ENCODE results near the gene M1AP. TPM values are rescaled to one million over a fixed set of nuclear protein-coding genes. Genes with fewer than 3 reads are reported as not detected.

The M1AP gene
- total RNA-seq, 1 experiment from 2014 or later = not detected

DNA sequence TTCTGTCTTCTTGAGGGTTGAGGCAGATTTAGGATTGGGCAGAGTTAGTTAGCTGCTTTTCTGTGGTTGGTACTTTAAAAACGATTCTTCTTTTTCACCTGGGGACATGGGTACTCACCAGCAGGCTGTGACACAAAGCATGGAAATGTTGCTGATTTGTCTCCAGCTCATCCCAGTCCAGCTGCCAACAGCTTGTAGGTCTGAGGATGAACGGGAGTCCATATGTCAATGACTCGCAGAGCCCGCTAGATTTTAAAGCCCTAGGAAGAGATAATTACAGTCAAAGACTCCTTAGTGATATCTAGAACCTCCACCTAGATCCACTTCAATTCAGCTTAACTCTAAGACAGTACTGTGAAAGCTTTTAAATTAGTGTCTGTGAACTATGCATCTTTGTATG lies 72.8 kb downstream of the M1AP start:
- ChIA-PET CTCF (interaction anchor here (1.2 kb wide), 1 partner anchor 36 kb away, joined by 3 read pairs; no protein-coding TSS in a partner anchor), POLR2A (no interaction called here)
- DNase-seq = no peak
- Mint-ChIP-seq H3K4me3 (ENCODE audit: unreplicated experiment) (no peak overlapping the region), H3K4me1 (ENCODE audit: low read depth, unreplicated experiment) (no peaks in the 10 kb centered on the region), H3K9me3 (ENCODE audit: unreplicated experiment) (no peaks in the 10 kb centered on the region), H3K36me3 (ENCODE audit: insufficient read depth, unreplicated experiment) (no peaks in the 10 kb centered on the region), H3K27ac (ENCODE audit: unreplicated experiment) (no peak overlapping the region), H3K27me3 (ENCODE audit: insufficient read depth, unreplicated experiment) (peaks cover 2% of the 10 kb centered on the region)
- Histone ChIP-seq H3K36me3 (ENCODE audit: control insufficient read depth, insufficient read depth, low read length) (no peaks in the 10 kb centered on the region), H3K4me1 (no peaks in the 10 kb centered on the region), H3K9me3 (no peaks in the 10 kb centered on the region), H3K4me3 (ENCODE audit: low read depth, low read length) (no peak overlapping the region), H3K27me3 (replicated peaks; ENCODE audit: control insufficient read depth, insufficient read depth, low read length) (no peaks in the 10 kb centered on the region)
- BruUV-seq (replicated peaks) = no TSS peak
- TF ChIP-seq, protein P1, sequence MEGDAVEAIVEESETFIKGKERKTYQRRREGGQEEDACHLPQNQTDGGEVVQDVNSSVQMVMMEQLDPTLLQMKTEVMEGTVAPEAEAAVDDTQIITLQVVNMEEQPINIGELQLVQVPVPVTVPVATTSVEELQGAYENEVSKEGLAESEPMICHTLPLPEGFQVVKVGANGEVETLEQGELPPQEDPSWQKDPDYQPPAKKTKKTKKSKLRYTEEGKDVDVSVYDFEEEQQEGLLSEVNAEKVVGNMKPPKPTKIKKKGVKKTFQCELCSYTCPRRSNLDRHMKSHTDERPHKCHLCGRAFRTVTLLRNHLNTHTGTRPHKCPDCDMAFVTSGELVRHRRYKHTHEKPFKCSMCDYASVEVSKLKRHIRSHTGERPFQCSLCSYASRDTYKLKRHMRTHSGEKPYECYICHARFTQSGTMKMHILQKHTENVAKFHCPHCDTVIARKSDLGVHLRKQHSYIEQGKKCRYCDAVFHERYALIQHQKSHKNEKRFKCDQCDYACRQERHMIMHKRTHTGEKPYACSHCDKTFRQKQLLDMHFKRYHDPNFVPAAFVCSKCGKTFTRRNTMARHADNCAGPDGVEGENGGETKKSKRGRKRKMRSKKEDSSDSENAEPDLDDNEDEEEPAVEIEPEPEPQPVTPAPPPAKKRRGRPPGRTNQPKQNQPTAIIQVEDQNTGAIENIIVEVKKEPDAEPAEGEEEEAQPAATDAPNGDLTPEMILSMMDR (IDR thresholded peaks at IDR 0.05; ENCODE audit: insufficient read depth in 1 of 2, low read depth in 1 of 2, low read length in 1 of 2, severe bottlenecking in 1 of 2, unreplicated experiment in 1 of 2) = no peak
- intact Hi-C loops (cut with micrococcal nuclease; ENCODE audit: unreplicated experiment) = no loop called here

DNA sequence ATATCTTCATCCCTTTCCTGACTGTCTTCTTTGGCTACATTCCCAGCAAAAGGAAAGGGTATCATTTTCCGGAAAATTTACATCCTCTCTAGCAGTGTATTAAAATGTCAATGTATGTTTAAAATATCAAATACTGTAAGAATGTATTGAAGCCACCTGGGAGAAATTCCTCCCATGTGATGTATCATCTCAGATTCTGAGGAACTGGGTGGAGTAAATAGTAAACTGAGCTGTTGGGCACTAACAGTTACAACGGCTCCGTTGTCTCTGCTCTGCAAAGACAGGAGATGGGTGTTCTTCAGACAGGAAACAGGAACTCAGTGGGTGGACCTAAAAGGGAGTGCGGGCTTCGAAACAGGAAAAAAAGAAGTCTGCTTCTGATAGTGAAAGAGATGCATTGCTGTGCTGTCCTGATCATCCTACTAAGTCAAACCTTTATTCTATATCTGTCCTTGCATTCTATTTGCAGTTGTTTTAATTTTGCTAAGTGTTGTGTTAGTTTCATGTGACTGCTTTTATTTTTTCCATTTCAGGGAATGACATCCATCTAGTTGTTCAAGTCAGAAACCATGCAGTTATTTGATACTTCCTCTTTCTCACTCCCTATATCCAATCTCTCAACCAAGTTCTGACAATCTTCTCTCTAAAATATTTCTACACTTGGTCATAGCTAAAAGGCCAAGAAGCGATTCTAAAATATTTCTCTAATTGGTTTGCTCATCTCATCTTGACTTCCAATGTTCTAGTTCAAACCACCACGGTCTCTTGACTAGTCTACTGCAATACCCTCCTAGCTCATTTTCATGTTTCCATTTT lies 74.2 kb downstream of the M1AP start:
- Mint-ChIP-seq H3K36me3 (ENCODE audit: insufficient read depth, unreplicated experiment) (no peaks in the 10 kb centered on the region), H3K4me1 (ENCODE audit: low read depth, unreplicated experiment) (no peaks in the 10 kb centered on the region), H3K4me3 (ENCODE audit: unreplicated experiment) (no peak overlapping the region), H3K27ac (ENCODE audit: unreplicated experiment) (no peak overlapping the region), H3K9me3 (ENCODE audit: unreplicated experiment) (no peaks in the 10 kb centered on the region), H3K27me3 (ENCODE audit: insufficient read depth, unreplicated experiment) (peaks cover 2% of the 10 kb centered on the region)
- no peak for DNase-seq
- ChIA-PET CTCF (interaction anchor here (1.0 kb wide), 1 partner anchor 11 kb away, joined by 3 read pairs; no protein-coding TSS in a partner anchor), POLR2A (no interaction called here)
- intact Hi-C loops (cut with micrococcal nuclease; ENCODE audit: unreplicated experiment) = no loop called here
- Histone ChIP-seq H3K4me1 (no peaks in the 10 kb centered on the region), H3K27me3 (replicated peaks; ENCODE audit: control insufficient read depth, insufficient read depth, low read length) (no peaks in the 10 kb centered on the region), H3K9me3 (no peaks in the 10 kb centered on the region), H3K4me3 (ENCODE audit: low read depth, low read length) (no peak overlapping the region), H3K36me3 (ENCODE audit: control insufficient read depth, insufficient read depth, low read length) (no peaks in the 10 kb centered on the region)
- TF ChIP-seq, protein P1 (IDR thresholded peaks at IDR 0.05; ENCODE audit: insufficient read depth in 1 of 2, low read depth in 1 of 2, low read length in 1 of 2, severe bottlenecking in 1 of 2, unreplicated experiment in 1 of 2) = no peak
- BruUV-seq (replicated peaks) = no TSS peak

DNA sequence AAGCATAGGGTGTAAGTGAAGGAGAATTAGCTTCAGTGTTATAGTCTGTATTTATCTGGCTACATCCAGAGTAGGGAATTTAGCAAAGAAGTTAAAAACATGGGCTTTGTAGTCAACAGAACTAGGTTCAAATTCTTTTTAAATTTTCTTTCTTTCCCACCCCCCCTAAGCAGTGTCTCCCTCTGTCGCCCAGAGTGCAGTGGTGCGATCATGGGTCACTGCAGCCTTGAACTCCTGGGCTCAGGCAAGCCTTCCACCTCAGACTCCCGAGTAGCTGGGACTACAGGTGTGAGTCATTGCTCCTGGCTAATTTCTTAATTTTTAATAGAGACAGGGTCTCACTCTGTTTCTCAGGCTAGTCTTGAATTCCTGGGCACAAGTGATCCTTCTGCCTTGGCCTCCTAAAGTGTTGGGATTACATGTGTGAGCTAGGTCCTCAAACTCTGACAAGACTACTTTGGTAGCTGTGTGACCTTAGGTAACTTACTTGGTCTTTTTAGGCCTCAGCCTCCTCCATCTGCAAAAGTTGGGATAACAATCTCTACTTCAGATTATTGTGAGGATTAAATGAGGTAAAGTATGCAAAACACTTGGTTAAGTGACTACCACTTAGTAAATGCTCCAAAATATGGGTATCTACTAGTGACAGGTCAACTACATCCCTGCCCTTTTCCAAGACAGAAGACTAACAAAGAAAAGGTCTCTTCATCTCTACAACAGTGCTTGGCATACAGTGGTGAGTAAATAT lies 75.8 kb downstream of the M1AP start:
- H3K4me1 Mint-ChIP-seq (ENCODE audit: low read depth, unreplicated experiment) = no peaks in the 10 kb centered on the region
- H3K4me1 ChIP-seq = no peaks in the 10 kb centered on the region
- POLR2A ChIA-PET = no interaction called here
- H3K27ac Mint-ChIP-seq (ENCODE audit: unreplicated experiment) = no peak overlapping the region
- no peak overlapping the region for H3K4me3 ChIP-seq (ENCODE audit: low read depth, low read length)
- H3K9me3 ChIP-seq = no peaks in the 10 kb centered on the region
- intact Hi-C loops (cut with micrococcal nuclease; ENCODE audit: unreplicated experiment) = no loop called here
- no peaks in the 10 kb centered on the region for H3K27me3 ChIP-seq (replicated peaks; ENCODE audit: control insufficient read depth, insufficient read depth, low read length)
- CTCF ChIA-PET = no interaction called here
- no peaks in the 10 kb centered on the region for H3K9me3 Mint-ChIP-seq (ENCODE audit: unreplicated experiment)
- BruUV-seq (replicated peaks) = no TSS peak
- peaks cover 11% of the 10 kb centered on the region for H3K27me3 Mint-ChIP-seq (ENCODE audit: insufficient read depth, unreplicated experiment)
- no peak for DNase-seq
- H3K4me3 Mint-ChIP-seq (ENCODE audit: unreplicated experiment) = no peak overlapping the region
- TF ChIP-seq, protein P1 (IDR thresholded peaks at IDR 0.05; ENCODE audit: insufficient read depth in 1 of 2, low read depth in 1 of 2, low read length in 1 of 2, severe bottlenecking in 1 of 2, unreplicated experiment in 1 of 2) = peak in 1 of 2 experiments; percentile 12
- H3K36me3 Mint-ChIP-seq (ENCODE audit: insufficient read depth, unreplicated experiment) = no peaks in the 10 kb centered on the region
- H3K36me3 ChIP-seq (ENCODE audit: control insufficient read depth, insufficient read depth, low read length) = no peaks in the 10 kb centered on the region
